ENCODE results near the gene FOXI1.
A peak's percentile ranks its signal among the peaks of the same experiment; 100 is the strongest.

The FOXI1 gene

DNA sequence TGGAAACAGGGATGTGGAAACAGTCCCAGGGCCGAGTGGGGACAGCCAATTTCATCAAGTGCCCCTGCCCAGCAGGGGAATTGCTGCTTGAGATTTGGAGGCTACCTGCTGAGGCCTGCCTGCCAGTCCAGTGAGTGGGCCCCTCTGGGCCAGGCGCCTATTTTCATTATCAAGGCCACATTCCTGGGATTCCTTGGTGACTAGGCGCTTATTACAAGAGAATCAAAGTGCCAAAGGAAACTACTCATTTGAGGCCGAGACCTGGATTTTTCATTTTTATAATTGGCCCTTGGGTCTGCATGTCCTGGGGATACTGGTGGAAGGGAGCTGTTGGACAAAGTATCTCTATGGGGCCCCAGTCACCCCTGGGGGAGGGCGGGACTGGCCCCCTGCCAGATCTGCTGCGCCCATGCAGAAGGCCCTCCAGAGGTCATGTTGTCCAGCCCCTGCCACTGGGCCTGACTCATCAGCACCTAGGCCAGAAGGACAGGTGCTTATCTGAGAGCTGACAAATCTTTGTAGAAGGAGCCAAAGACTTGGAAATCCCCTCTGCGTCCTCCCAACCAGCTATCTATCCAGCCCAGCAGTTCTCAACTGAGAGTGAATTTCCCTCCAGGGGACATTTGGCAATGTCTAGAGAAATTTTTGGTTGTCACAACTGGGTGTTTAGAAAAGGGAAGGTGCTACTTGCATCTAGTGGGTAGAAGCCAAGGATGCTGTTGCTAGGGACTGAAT is 45.6 kb downstream of the FOXI1 start:
- peak; percentile 45 for DNase-seq (ENCODE audit: low spot score)

DNA sequence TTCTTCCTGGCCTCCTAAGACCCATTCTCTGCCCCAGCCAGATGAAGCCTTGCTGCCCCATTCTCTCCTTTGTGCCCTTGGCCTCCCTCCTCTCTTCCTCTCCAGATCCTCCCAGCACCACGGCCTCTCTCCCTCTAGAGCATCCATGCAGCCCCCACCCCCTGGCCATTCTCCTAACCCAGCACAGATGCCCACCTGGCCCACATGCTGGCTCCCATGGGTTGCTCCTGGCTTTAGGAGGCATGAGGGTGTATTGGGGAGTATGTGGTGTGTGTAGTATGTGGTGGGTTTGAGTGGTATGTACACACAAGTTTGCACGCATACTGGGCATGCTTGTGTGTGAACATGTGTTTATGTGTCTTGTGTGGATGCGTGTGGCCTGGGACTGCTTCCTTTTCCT is 47.1 kb downstream of the FOXI1 start:
- no peak for DNase-seq (ENCODE audit: low spot score)

DNA sequence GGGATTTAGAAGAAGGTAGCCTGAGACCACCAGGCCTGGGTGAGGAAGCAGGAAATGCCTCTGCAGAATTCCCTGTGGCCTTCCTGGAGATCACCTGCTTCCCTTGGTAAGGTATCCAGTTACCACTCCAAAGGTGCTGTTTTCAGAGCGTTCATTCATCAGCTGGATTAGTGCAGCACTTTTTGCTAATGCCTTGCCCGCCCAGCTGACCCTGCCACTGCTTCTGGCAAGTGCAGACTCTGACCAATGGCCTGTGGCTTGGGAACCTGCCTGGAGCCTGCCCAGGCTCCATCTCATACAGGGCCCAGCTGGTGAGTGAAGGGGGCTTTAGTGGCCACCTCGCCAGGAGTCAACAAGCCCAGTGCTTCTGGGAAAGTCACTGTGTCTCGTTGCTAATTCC is 48.6 kb downstream of the FOXI1 start:
- DNase-seq (ENCODE audit: low spot score): no peak

DNA sequence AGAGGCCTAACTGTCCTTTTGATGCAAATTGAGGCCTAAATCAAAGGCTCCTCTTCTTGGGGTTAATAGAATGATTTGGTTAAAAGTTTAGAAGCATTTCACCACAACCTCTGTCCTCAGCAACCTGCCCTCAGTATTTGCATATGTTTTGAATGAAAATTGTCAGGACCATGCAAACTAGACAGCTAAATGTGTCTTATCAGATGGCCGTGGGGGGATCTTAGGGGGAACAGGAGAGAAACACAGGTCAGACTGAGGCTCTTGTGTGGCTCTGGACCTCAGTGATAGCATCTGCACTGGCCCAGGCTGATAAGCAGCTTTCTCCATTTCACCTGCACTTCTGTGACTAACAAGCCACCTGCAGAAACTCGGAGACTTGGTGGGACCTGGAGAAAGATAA is 49.0 kb downstream of the FOXI1 start:
- no peak for DNase-seq (ENCODE audit: low spot score)

DNA sequence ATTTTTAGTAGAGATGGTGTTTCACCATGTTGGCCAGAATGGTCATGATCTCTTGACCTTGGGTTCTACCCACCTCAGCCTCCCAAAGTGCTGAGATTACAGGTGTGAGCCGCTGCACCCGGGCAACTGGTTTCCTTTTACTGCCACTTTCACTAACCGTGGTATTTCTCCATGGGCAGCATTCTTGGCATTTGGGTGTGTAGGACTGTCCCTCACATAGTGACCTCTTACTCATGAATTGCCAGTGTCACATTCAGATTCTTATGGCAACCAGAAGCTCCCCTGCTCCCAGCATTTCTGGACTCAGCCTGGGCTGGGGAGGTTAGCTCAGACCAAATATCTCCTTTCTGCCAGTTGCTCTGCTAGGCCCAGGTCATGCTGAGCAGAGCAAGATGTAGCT is 50.1 kb downstream of the FOXI1 start:
- no peak for DNase-seq (ENCODE audit: low spot score)

DNA sequence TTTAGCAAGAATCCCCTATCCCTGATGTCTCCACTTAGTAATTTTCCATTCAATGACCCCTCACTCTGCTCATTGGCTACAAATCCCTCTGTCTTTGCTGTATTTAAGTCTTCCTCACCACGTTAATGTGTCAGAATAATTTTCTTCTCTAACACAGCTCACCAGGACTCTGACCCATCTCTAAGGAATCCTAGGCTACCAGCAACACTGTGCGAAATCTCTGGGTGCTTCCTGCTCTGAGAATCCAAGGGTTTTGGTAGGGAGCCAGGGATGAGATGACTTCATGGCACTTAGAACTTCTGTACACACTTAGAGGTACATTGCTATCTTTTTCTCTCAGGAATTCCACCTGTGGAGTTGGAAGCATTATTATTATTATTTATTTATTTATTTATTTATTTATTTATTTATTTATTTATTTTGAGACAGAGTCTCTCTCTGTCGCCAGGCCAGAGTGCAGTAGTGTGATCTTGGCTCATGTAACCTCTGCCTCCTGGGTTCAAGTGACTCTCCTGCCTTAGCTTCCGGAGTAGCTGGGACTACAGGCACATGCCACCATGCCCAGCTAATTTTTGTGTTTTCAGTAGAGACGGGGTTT is 53.5 kb downstream of the FOXI1 start:
- DNase-seq (ENCODE audit: low spot score): no peak

Measured in ecto neural progenitor cell (in vitro differentiated cells).